Right renal cortex interstitium (tissue), 3 donors: Measurements from ENCODE around the gene HSCB. TPM values are rescaled to one million over a fixed set of nuclear protein-coding genes. Genes with fewer than 3 reads are reported as not detected.
"Not testable (repeated sequence)": the region's sequence is repeated elsewhere in the genome, so short reads cannot be mapped to it uniquely, and the experiment has no call there.

Experiments used
- DNase-seq, 3 donors: peaks; one replicate each; pipeline ENCODE4 v3.0.0-alpha.2; 2013; ENCODE audit warnings: low read depth in 3 of 3, low spot score in 2 of 3
- polyA plus RNA-seq, 3 donors: library from polyadenylated mRNA; unstranded; fragments of 120-200 nt; gene quantifications; one replicate each; pipeline ENCODE4 v1.2.1, GENCODE V29; 2013; ENCODE audit not compliant: insufficient read length in 3 of 3

Gene HSCB, protein sequence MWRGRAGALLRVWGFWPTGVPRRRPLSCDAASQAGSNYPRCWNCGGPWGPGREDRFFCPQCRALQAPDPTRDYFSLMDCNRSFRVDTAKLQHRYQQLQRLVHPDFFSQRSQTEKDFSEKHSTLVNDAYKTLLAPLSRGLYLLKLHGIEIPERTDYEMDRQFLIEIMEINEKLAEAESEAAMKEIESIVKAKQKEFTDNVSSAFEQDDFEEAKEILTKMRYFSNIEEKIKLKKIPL
- 10 to 100 TPM; 20.7 to 26.2 (median 22.8) TPM for polyA plus RNA-seq

- DNase-seq, result peak; percentile 94 to 98 (median 96)
Measured at GRCh38 chr22:28741785-28742561, at the start of gene HSCB, which contains the start of gene CHEK2. Gene HSCB, plus strand, starts transcription at chr22:28742039. Its CDS starts 57 bp downstream, at chr22:28742096. Gene CHEK2, minus strand, starts transcription at chr22:28741820. Its CDS starts 7,099 bp downstream, at chr22:28734721.

GRCh38 chr22:28693041-28693760 lies 48.6 kb upstream of the HSCB start:
- DNase-seq, result not testable (repeated sequence)

DNA sequence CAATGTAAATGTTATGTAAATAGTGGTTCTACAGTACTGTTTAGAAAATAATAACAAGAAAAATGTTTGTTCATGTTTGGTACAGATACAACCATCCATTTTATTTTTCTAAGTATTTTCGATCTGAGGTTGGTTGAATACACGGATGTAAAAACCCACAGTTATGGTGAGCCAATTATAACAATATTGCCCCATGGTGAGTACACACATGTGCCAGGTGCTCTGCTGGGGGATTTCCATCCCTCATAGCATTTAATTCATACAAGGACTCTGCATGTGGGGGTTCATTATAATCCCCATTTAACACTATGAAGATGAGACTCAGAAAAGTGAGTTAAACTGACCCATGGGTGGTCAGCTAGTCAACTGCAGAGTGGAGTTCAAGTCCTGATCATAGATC lies 38.9 kb upstream of the HSCB start:
- DNase-seq, result no peak

DNA sequence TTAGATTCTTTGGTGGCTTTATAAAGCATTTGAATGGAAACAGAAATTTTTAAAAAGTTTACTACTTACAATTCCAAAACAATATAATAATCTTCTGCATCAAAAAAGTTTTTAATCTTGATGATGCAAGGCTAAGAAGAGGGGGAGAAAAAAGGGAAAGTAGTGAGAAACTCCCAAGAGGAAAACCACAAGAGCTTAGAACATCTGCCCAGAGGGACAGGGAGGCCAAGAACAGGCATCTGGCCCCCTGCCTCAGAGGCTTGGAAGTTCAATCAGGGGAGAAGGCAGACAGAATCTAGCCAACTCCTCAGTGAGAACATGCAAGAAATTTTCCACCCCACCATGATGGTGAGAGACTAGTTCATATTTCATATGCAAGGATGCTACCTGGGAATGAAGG lies 38.4 kb upstream of the HSCB start:
- no peak for DNase-seq

DNA sequence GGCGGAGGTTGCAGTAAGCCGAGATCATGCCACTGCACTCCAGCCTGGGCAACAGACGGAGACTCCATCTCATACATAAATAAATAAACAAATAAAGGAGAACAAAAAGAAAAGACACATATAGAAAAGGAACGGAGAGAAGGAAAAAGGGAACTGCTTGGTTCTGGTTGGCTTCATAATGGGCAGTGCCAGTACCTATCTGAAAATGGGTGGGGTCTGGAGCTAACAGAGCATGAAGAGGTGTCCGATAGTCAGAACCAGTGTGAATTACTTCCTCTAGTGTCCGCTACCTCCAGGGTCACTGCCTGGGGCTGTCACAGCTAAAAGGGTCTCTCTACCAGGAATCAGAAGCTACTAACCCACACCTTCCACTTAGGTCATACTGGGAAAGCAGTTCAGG lies 35.0 kb upstream of the HSCB start:
- no peak for DNase-seq

- no peak for DNase-seq
Measured at GRCh38 chr22:28710107-28710506, 31.7 kb upstream of the HSCB start.

- DNase-seq, result no peak
Measured at GRCh38 chr22:28710576-28711191, 31.2 kb upstream of the HSCB start.

DNA sequence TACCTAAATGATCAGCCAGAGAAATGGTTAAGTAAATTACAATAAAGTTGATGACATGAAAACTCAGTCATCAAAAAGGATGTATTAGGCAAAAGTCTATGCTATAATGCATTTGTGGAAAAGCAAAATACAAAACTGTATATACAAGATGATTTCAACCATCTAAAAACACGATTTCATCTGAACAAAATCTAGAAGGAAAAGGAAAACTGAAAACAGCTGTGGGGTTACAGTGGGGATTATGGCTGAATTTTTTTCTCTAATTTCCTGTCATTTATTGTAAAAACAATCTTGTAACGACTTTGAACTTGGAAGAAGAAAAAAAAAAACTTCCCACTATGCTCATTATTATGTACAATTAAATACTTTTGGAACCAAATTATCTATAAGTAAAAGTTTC lies 30.5 kb upstream of the HSCB start:
- no peak for DNase-seq

- DNase-seq, result no peak
Measured at GRCh38 chr22:28711820-28712777, 29.7 kb upstream of the HSCB start.

- no peak for DNase-seq
Measured at GRCh38 chr22:28714043-28714628, 27.7 kb upstream of the HSCB start.

GRCh38 chr22:28715611-28716010 lies 26.2 kb upstream of the HSCB start:
- no peak for DNase-seq

- DNase-seq, result no peak
Measured at GRCh38 chr22:28716686-28717085, 25.2 kb upstream of the HSCB start.

DNA sequence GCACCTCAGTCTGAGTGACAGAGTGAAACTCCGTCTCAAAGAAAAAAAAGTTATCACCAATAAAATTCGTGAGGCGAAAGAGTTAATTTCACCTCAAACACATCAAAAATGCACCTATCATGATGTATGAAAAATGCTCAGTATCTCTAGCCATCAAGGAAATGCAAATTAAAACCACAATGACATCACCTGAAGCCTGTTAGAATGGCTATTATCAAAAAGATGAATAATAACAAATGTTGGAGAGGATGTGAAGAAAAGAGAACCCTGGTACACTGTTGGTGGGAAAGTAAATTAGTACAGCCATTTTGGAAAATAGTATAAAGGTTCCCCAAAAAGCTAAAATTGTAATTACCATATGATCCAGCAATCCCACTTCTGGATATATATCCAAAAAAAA lies 23.8 kb upstream of the HSCB start:
- DNase-seq, result no peak

GRCh38 chr22:28728002-28728401 lies 13.8 kb upstream of the HSCB start:
- DNase-seq, result no peak

DNA sequence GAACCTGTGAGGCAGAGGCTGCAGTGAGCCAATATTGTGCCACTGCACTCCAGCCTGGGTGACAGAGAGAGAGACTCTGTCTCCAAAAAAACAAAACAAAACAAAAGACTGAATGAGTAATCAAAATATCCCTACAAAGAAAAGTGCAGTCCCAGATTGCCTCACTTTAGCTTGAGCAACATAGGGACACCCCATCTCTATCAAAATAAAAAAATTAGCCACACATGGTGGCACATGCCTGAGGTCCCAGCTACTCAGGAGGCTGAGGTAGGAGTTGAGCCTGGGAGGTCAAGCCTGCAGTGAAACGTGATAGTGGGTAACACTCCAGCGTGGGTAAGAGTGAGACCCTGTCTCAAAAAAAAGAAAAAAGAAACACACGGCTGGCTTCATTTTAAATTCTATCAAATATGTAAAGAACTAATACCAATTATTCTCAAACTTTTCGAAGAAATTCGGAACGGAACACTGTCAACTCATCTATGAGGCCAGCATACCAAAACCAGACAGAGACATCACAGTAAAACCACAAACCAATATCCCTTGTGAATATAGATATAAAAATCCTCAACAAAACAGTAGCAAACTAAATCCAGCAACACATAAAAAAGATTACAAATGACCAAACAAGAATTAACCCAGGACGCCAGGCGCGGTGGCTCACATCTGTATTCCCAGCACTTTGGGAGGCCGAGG lies 13.1 kb upstream of the HSCB start:
- no peak for DNase-seq

GRCh38 chr22:28730179-28730578 lies 11.7 kb upstream of the HSCB start:
- DNase-seq, result no peak

DNA sequence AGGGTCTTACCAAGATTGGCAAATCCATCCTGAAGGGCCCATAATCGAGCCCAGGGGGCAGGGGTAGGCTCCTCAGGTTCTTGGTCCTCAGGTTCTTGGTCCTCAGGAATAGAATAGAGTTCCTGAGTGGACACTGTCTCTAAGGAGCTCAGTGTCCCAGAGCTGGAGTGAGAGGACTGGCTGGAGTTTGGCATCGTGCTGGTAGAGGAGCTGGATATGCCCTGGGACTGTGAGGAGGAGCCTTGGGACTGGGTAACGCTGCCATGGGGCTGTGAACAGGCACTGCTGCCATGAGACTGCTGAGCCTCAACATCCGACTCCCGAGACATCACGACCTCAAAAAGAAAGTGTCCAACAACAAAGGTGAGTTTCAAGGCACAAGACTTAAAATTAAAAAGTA lies 7.4 kb upstream of the HSCB start:
- DNase-seq, result no peak

- DNase-seq, result no peak
Measured at GRCh38 chr22:28736301-28737155, 5.3 kb upstream of the HSCB start.
